Activated CD8-positive, alpha-beta T cell treated with anti-CD3 and anti-CD28 coated beads, Interleukin-2, amount 10 ng/mL, durations not matched to agents 7 days and 5 days (primary cell): ENCODE data around the gene LUZP1. TPM values are rescaled to one million over a fixed set of nuclear protein-coding genes. Genes with fewer than 3 reads are reported as not detected.

Experiments used
- ATAC-seq: fragments of 150-1000 bp; cut with Tn5 transposase; one replicate; pipeline ENCODE4 v1.10.0; 2021; ENCODE audit warnings: moderate library complexity
- CTCF ChIA-PET: fragments of 350-600 bp; sonication (Branson Sonifier 250); formaldehyde crosslinking; loops from one replicate; lab custom pipeline; 2021; ENCODE audit warnings: antibody characterized with exemption; lab: Charles Lee
- POLR2A ChIA-PET: fragments of 350-600 bp; sonication (Branson Sonifier 250); formaldehyde crosslinking; loops from one replicate; lab custom pipeline; 2021; ENCODE audit warnings: antibody characterized with exemption; lab: Charles Lee
- DNase-seq: peaks from one replicate; pipeline ENCODE4 v3.0.0-alpha.2; 2020
- H3K27ac Mint-ChIP-seq: one replicate; pipeline ENCODE4 v1.8.0; 2021; ENCODE audit warnings: mild to moderate bottlenecking, mixed read lengths
- H3K27me3 Mint-ChIP-seq: one replicate; pipeline ENCODE4 v1.8.0; 2021; ENCODE audit warnings: low read depth, mixed read lengths
- H3K36me3 Mint-ChIP-seq: one replicate; pipeline ENCODE4 v1.8.0; 2021; ENCODE audit warnings: low read depth, mixed read lengths
- H3K4me1 Mint-ChIP-seq: one replicate; pipeline ENCODE4 v1.8.0; 2021; ENCODE audit warnings: low read depth, mixed read lengths
- H3K4me3 Mint-ChIP-seq: one replicate; pipeline ENCODE4 v1.8.0; 2021; ENCODE audit warnings: mild to moderate bottlenecking, mixed read lengths
- H3K9me3 Mint-ChIP-seq: one replicate; pipeline ENCODE4 v1.8.0; 2022; ENCODE audit warnings: mixed read lengths; ENCODE audit not compliant: insufficient read depth
- total RNA-seq, 2 experiments: library from RNA; stranded (reverse); gene quantifications; one replicate each; pipeline ENCODE4 v1.2.3, GENCODE V29; 2021

Gene LUZP1
- 10 to 100 TPM; 15.2 to 16.0 TPM for total RNA-seq

- peak within 1 kb of the TSS; percentile 92 for H3K4me3 Mint-ChIP-seq
Observed at GRCh38 chr1:23168445-23169194, at the start of gene LUZP1. Gene LUZP1, minus strand, starts transcription at chr1:23168856.

GRCh38 chr1:23217421-23218115 lies 48.9 kb upstream of the LUZP1 start, which contains the start of gene HTR1D:
Gene HTR1D, minus strand, starts transcription at chr1:23217502. Its CDS starts 23,283 bp downstream, at chr1:23194219.
- POLR2A ChIA-PET: no interaction called here
- no peak within 1 kb of the TSS for H3K27ac Mint-ChIP-seq
- no peaks in the 10 kb centered on the region for H3K9me3 Mint-ChIP-seq
- no peak for DNase-seq
- CTCF ChIA-PET: interaction anchor here (0.7 to 2.6 kb wide), 6 partner anchors 66 to 322 kb away, joined by 3 to 9 read pairs (median 3); no protein-coding TSS in a partner anchor
- H3K4me3 Mint-ChIP-seq: peak within 1 kb of the TSS; percentile 12
- ATAC-seq: peak; percentile 34
- H3K36me3 Mint-ChIP-seq: no peaks in the 10 kb centered on the region
- peaks cover 65% of the 10 kb centered on the region for H3K27me3 Mint-ChIP-seq
- H3K4me1 Mint-ChIP-seq: peaks cover 4% of the 10 kb centered on the region

More at GRCh38 chr1:23168445-23169194, at the start of gene LUZP1:
- ATAC-seq: peak; percentile 85
- peak within 1 kb of the TSS; percentile 85 for H3K27ac Mint-ChIP-seq
- H3K27me3 Mint-ChIP-seq: peaks cover 7% of the 10 kb centered on the region
- ChIA-PET POLR2A (interaction anchor here (1.1 to 1.8 kb wide), 2 partner anchors 48 to 63 kb away, joined by 4 to 5 read pairs; no protein-coding TSS in a partner anchor), CTCF (interaction anchor here (0.8 to 2.1 kb wide), 4 partner anchors 10 to 70 kb away, joined by 3 to 21 read pairs (median 9); no protein-coding TSS in a partner anchor)
- H3K9me3 Mint-ChIP-seq: no peaks in the 10 kb centered on the region
- peak; percentile 90 for DNase-seq
- H3K4me1 Mint-ChIP-seq: peaks cover 24% of the 10 kb centered on the region
- no peaks in the 10 kb centered on the region for H3K36me3 Mint-ChIP-seq

GRCh38 chr1:23216771-23217420 lies 48.2 kb upstream of the LUZP1 start:
- no peaks in the 10 kb centered on the region for H3K36me3 Mint-ChIP-seq
- ChIA-PET POLR2A (no interaction called here), CTCF (interaction anchor here (0.9 to 2.6 kb wide), 7 partner anchors 69 to 323 kb away, joined by 3 to 9 read pairs (median 3); no protein-coding TSS in a partner anchor)
- peak; percentile 74 for ATAC-seq
- no peak overlapping the region for H3K4me3 Mint-ChIP-seq
- peaks cover 4% of the 10 kb centered on the region for H3K4me1 Mint-ChIP-seq
- no peak overlapping the region for H3K27ac Mint-ChIP-seq
- H3K9me3 Mint-ChIP-seq: no peaks in the 10 kb centered on the region
- peak; percentile 40 for DNase-seq
- H3K27me3 Mint-ChIP-seq: peaks cover 68% of the 10 kb centered on the region

GRCh38 chr1:23215751-23216449 lies 47.2 kb upstream of the LUZP1 start:
- ATAC-seq: no peak
- H3K27me3 Mint-ChIP-seq: peaks cover 70% of the 10 kb centered on the region
- H3K36me3 Mint-ChIP-seq: no peaks in the 10 kb centered on the region
- POLR2A ChIA-PET: no interaction called here
- H3K9me3 Mint-ChIP-seq: no peaks in the 10 kb centered on the region
- no peak for DNase-seq
- peaks cover 4% of the 10 kb centered on the region for H3K4me1 Mint-ChIP-seq
- CTCF ChIA-PET: interaction anchor here (0.7 to 2.6 kb wide), 7 partner anchors 21 to 188 kb away, joined by 3 to 9 read pairs (median 3); no protein-coding TSS in a partner anchor
- H3K4me3 Mint-ChIP-seq: no peak overlapping the region
- H3K27ac Mint-ChIP-seq: no peak overlapping the region

- Mint-ChIP-seq H3K36me3 (no peaks in the 10 kb centered on the region), H3K4me1 (peaks cover 4% of the 10 kb centered on the region), H3K27ac (no peak overlapping the region), H3K27me3 (peaks cover 65% of the 10 kb centered on the region), H3K4me3 (no peak overlapping the region), H3K9me3 (no peaks in the 10 kb centered on the region)
- CTCF ChIA-PET: interaction anchor here (1.2 to 1.3 kb wide), 2 partner anchors 21 to 80 kb away, joined by 3 read pairs; no protein-coding TSS in a partner anchor
- DNase-seq (no peak), ATAC-seq (no peak)
- POLR2A ChIA-PET: no interaction called here
Observed at GRCh38 chr1:23215291-23215690, 46.6 kb upstream of the LUZP1 start.

GRCh38 chr1:23214640-23215039 lies 46.0 kb upstream of the LUZP1 start:
- ATAC-seq: no peak
- Mint-ChIP-seq H3K9me3 (no peaks in the 10 kb centered on the region), H3K27ac (no peak overlapping the region), H3K4me1 (peaks cover 6% of the 10 kb centered on the region), H3K36me3 (no peaks in the 10 kb centered on the region), H3K27me3 (peaks cover 62% of the 10 kb centered on the region), H3K4me3 (no peak overlapping the region)
- ChIA-PET POLR2A (no interaction called here), CTCF (no interaction called here)
- DNase-seq: no peak

- no peak for DNase-seq
- H3K27ac Mint-ChIP-seq: no peak overlapping the region
- H3K36me3 Mint-ChIP-seq: no peaks in the 10 kb centered on the region
- ChIA-PET CTCF (interaction anchor here (1.4 kb wide), 1 partner anchor 113 kb away, joined by 5 read pairs; no protein-coding TSS in a partner anchor), POLR2A (no interaction called here)
- ATAC-seq: no peak
- peaks cover 43% of the 10 kb centered on the region for H3K27me3 Mint-ChIP-seq
- no peaks in the 10 kb centered on the region for H3K9me3 Mint-ChIP-seq
- H3K4me1 Mint-ChIP-seq: peaks cover 2% of the 10 kb centered on the region
- no peak overlapping the region for H3K4me3 Mint-ChIP-seq
Observed at GRCh38 chr1:23211955-23212354, 43.3 kb upstream of the LUZP1 start.

- CTCF ChIA-PET: interaction anchor here (1.4 to 1.6 kb wide), 2 partner anchors 26 to 112 kb away, joined by 4 to 5 read pairs; no protein-coding TSS in a partner anchor
- H3K4me1 Mint-ChIP-seq: peaks cover 2% of the 10 kb centered on the region
Observed at GRCh38 chr1:23210963-23211362, 42.3 kb upstream of the LUZP1 start.

GRCh38 chr1:23210351-23210785 lies 41.7 kb upstream of the LUZP1 start:
- CTCF ChIA-PET: interaction anchor here (1.6 kb wide), 1 partner anchor 26 kb away, joined by 4 read pairs; no protein-coding TSS in a partner anchor
- DNase-seq (no peak), ATAC-seq (no peak)
- H3K9me3 Mint-ChIP-seq: no peaks in the 10 kb centered on the region
- POLR2A ChIA-PET: no interaction called here
- H3K4me1 Mint-ChIP-seq: peaks cover 2% of the 10 kb centered on the region
- no peaks in the 10 kb centered on the region for H3K36me3 Mint-ChIP-seq
- no peak overlapping the region for H3K4me3 Mint-ChIP-seq
- peaks cover 34% of the 10 kb centered on the region for H3K27me3 Mint-ChIP-seq
- no peak overlapping the region for H3K27ac Mint-ChIP-seq

More at GRCh38 chr1:23210963-23211362, 42.3 kb upstream of the LUZP1 start:
- H3K4me3 Mint-ChIP-seq: no peak overlapping the region
- ATAC-seq (no peak), DNase-seq (no peak)
- no peak overlapping the region for H3K27ac Mint-ChIP-seq
- peaks cover 38% of the 10 kb centered on the region for H3K27me3 Mint-ChIP-seq
- POLR2A ChIA-PET: no interaction called here
- no peaks in the 10 kb centered on the region for H3K9me3 Mint-ChIP-seq
- no peaks in the 10 kb centered on the region for H3K36me3 Mint-ChIP-seq

GRCh38 chr1:23209770-23210169 lies 41.1 kb upstream of the LUZP1 start:
- ATAC-seq (no peak), DNase-seq (peak; percentile 31)
- H3K9me3 Mint-ChIP-seq: no peaks in the 10 kb centered on the region
- ChIA-PET CTCF (no interaction called here), POLR2A (no interaction called here)
- H3K4me1 Mint-ChIP-seq: peaks cover 2% of the 10 kb centered on the region
- no peaks in the 10 kb centered on the region for H3K36me3 Mint-ChIP-seq
- no peak overlapping the region for H3K4me3 Mint-ChIP-seq
- no peak overlapping the region for H3K27ac Mint-ChIP-seq
- H3K27me3 Mint-ChIP-seq: peaks cover 36% of the 10 kb centered on the region

- POLR2A ChIA-PET: no interaction called here
- H3K4me1 Mint-ChIP-seq: peaks cover 2% of the 10 kb centered on the region
- ATAC-seq: no peak
Observed at GRCh38 chr1:23208527-23208926, 39.9 kb upstream of the LUZP1 start.

More at GRCh38 chr1:23208527-23208926, 39.9 kb upstream of the LUZP1 start:
- no peaks in the 10 kb centered on the region for H3K9me3 Mint-ChIP-seq
- DNase-seq: no peak
- no peak overlapping the region for H3K4me3 Mint-ChIP-seq
- no peaks in the 10 kb centered on the region for H3K36me3 Mint-ChIP-seq
- H3K27ac Mint-ChIP-seq: no peak overlapping the region
- CTCF ChIA-PET: no interaction called here
- H3K27me3 Mint-ChIP-seq: peaks cover 30% of the 10 kb centered on the region
